ENCODE results near the gene ABCA6. TPM values are rescaled to one million over a fixed set of nuclear protein-coding genes. Genes with fewer than 3 reads are reported as not detected.

ABCA6 gene
- polyA plus RNA-seq, 1 experiment: 0.36 TPM

GRCh38 chr17:69058165-69058564 lies 83.5 kb downstream of the ABCA6 start:
- DNase-seq (ENCODE audit: low read depth, low spot score): no peak
- Histone ChIP-seq H3K9me3 (ENCODE audit: control insufficient read depth, insufficient read depth, low read length) (no peaks in the 10 kb centered on the region), H3K27ac (ENCODE audit: low read depth, low read length) (no peak overlapping the region), H3K27me3 (ENCODE audit: control insufficient read depth, insufficient read depth, low read length) (no peaks in the 10 kb centered on the region), H3K4me3 (ENCODE audit: low read depth, low read length) (no peak overlapping the region)
- no peak for TF ChIP-seq CTCF (IDR thresholded peaks at IDR 0.05; ENCODE audit: low read depth, low read length)
- ChIA-PET CTCF (interaction anchor here (0.6 to 1.2 kb wide), 2 partner anchors 286 to 552 kb away, joined by 3 read pairs; no protein-coding TSS in a partner anchor), POLR2A (no interaction called here)

DNA sequence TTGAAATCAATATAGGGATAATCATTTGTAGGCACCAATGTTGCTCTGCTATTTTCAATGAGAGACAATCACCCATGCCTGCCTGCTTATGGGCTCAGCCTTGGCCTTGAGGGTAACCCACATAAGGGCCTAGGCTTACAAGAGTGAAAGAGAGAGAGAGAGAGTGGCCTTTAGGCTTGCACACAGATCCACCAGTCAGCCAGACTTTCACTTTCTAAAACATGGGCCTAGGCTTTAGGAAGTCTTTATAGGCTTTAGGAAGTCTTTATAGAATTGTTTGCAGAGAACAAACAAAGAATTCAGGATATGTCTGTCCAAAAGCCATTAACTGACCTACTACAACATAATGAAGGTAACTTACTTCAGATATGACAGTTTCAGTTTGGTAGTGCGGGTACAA lies 84.4 kb downstream of the ABCA6 start:
- no peaks in the 10 kb centered on the region for H3K27me3 ChIP-seq (ENCODE audit: control insufficient read depth, insufficient read depth, low read length)
- H3K4me3 ChIP-seq (ENCODE audit: low read depth, low read length): no peak overlapping the region
- ChIA-PET CTCF (interaction anchor here (1.2 kb wide), 1 partner anchor 285 kb away, joined by 3 read pairs; no protein-coding TSS in a partner anchor), POLR2A (no interaction called here)
- TF ChIP-seq CTCF (IDR thresholded peaks at IDR 0.05; ENCODE audit: low read depth, low read length): no peak
- no peak overlapping the region for H3K27ac ChIP-seq (ENCODE audit: low read depth, low read length)
- DNase-seq (ENCODE audit: low read depth, low spot score): no peak
- H3K9me3 ChIP-seq (ENCODE audit: control insufficient read depth, insufficient read depth, low read length): no peaks in the 10 kb centered on the region

GRCh38 chr17:69056179-69056823 lies 85.4 kb downstream of the ABCA6 start:
- H3K27ac ChIP-seq (ENCODE audit: low read depth, low read length): no peak overlapping the region
- H3K9me3 ChIP-seq (ENCODE audit: control insufficient read depth, insufficient read depth, low read length): no peaks in the 10 kb centered on the region
- no peak for DNase-seq (ENCODE audit: low read depth, low spot score)
- H3K4me3 ChIP-seq (ENCODE audit: low read depth, low read length): no peak overlapping the region
- POLR2A ChIA-PET: no interaction called here
- TF ChIP-seq CTCF (IDR thresholded peaks at IDR 0.05; ENCODE audit: low read depth, low read length): no peak
- no peaks in the 10 kb centered on the region for H3K27me3 ChIP-seq (ENCODE audit: control insufficient read depth, insufficient read depth, low read length)
- CTCF ChIA-PET: no interaction called here

DNA sequence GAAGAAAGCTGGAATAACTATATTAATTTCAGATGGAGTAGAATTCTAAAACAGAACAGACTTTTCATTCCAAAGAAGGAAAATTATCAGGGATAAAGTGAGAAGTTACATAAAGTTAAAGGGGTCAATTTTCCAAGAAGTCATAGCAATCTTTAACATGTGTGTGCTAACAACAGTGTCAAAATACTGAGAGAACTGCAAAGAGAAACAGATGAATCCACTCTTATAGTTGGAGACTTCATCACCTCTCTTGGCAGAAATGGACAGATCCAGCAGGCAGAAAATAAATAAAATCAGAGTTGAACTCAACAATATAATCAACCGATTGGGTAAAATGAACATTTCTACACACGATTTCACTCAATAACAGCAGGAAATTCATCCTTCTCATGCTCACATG lies 86.4 kb downstream of the ABCA6 start:
- POLR2A ChIA-PET: no interaction called here
- H3K4me3 ChIP-seq (ENCODE audit: low read depth, low read length): no peak overlapping the region
- DNase-seq (ENCODE audit: low read depth, low spot score): no peak
- no peaks in the 10 kb centered on the region for H3K9me3 ChIP-seq (ENCODE audit: control insufficient read depth, insufficient read depth, low read length)
- H3K27ac ChIP-seq (ENCODE audit: low read depth, low read length): no peak overlapping the region
- CTCF ChIA-PET: no interaction called here
- no peaks in the 10 kb centered on the region for H3K27me3 ChIP-seq (ENCODE audit: control insufficient read depth, insufficient read depth, low read length)
- TF ChIP-seq CTCF (IDR thresholded peaks at IDR 0.05; ENCODE audit: low read depth, low read length): no peak

- ChIA-PET CTCF (interaction anchor here (1.0 to 1.4 kb wide), 2 partner anchors 13 to 273 kb away, joined by 3 read pairs; no protein-coding TSS in a partner anchor), POLR2A (no interaction called here)
- Histone ChIP-seq H3K27ac (ENCODE audit: low read depth, low read length) (no peak overlapping the region), H3K27me3 (ENCODE audit: control insufficient read depth, insufficient read depth, low read length) (no peaks in the 10 kb centered on the region), H3K4me3 (ENCODE audit: low read depth, low read length) (no peak overlapping the region), H3K9me3 (ENCODE audit: control insufficient read depth, insufficient read depth, low read length) (no peaks in the 10 kb centered on the region)
- DNase-seq (ENCODE audit: low read depth, low spot score): peak; percentile 16
- no peak for TF ChIP-seq CTCF (IDR thresholded peaks at IDR 0.05; ENCODE audit: low read depth, low read length)
These were observed 90.5 kb downstream of the ABCA6 start for GRCh38 chr17:69050999-69051775.
